Upper lobe of left lung (tissue), 6 donors: ENCODE results near the gene DOCK8. TPM values are rescaled to one million over a fixed set of nuclear protein-coding genes. Genes with fewer than 3 reads are reported as not detected.

Source experiments
- ATAC-seq, 2 donors: fragments of 200-7000 bp; cut with Tn5 transposase; one replicate each; pipeline ENCODE4 v1.9.1; 2022; ENCODE audit warnings: mild to moderate bottlenecking in 2 of 2, moderate library complexity in 2 of 2; ENCODE audit not compliant: low FRiP score in 2 of 2
- DNase-seq, 2 donors: peaks; one replicate each; pipeline ENCODE4 v3.0.0-alpha.2; 2019 to 2020
- H3K27ac ChIP-seq, 4 donors: fragments of 200-600 bp; sonication (generic); one replicate each; pipeline ENCODE4 v1.5.1; 2016 to 2019
- H3K27me3 ChIP-seq, 4 donors: fragments of 200-600 bp; sonication (generic); one replicate each; pipeline ENCODE4 v1.5.1; 2017 to 2019
- H3K36me3 ChIP-seq, 4 donors: fragments of 200-600 bp; sonication (generic); one replicate each; pipeline ENCODE4 v1.5.1; 2016 to 2019
- H3K4me1 ChIP-seq, 4 donors: fragments of 200-600 bp; sonication (generic); one replicate each; pipeline ENCODE4 v1.5.1; 2018 to 2019
- H3K4me3 ChIP-seq, 4 donors: fragments of 200-600 bp; sonication (generic); one replicate each; pipeline ENCODE4 v1.5.1; 2017 to 2019; ENCODE audit warnings: mild to moderate bottlenecking in 2 of 4, moderate library complexity in 1 of 4
- H3K9me3 ChIP-seq, 4 donors: fragments of 200-600 bp; sonication (generic); one replicate each; pipeline ENCODE4 v1.5.1; 2018 to 2019
- CTCF ChIP-seq, 6 experiments: fragments of 450-650 bp in 4 of 6; fragments of 200-600 bp in 2 of 6; sonication (generic) in 2 of 6; IDR thresholded peaks; one replicate each; pipeline ENCODE4 v1.5.1; 2016 to 2019; ENCODE audit warnings: antibody characterized with exemption in 6 of 6
- EP300 ChIP-seq, 4 donors: sonication (generic); formaldehyde crosslinking; IDR thresholded peaks; one replicate each; pipeline ENCODE4 v1.5.1; 2017; ENCODE audit warnings: antibody characterized with exemption in 4 of 4, control low read depth in 2 of 4
- POLR2A ChIP-seq, 4 donors: fragments of 450-650 bp; IDR thresholded peaks; one replicate each; pipeline ENCODE4 v1.5.1; 2016 to 2017; ENCODE audit warnings: antibody characterized with exemption in 4 of 4, mild to moderate bottlenecking in 2 of 4
- POLR2AphosphoS5 ChIP-seq, 2 donors: sonication (generic); formaldehyde crosslinking; IDR thresholded peaks; one replicate each; pipeline ENCODE4 v1.5.1; 2017; ENCODE audit warnings: antibody characterized with exemption in 2 of 2
- WGBS, 2 donors: methylation state at CpG; one replicate each; pipeline ENCODE4 v1.1.5; 2017 to 2018; 5-methylcytosine and 5-hydroxymethylcytosine counted together
- total RNA-seq, 6 donors: library from RNA; depleted of rRNA in 4 of 6; stranded (reverse); fragments of >200 nt in 4 of 6; gene quantifications; one replicate each; pipeline versions ENCODE4 v1.1.0 to v1.2.1, GENCODE V29; 2016 to 2021
- donor health status: DM: no; HTN: no; CAD: no; lungs with moderate emphysema.
- donor health status: DM: no; HTN: yes; CAD: no; lungs with severe emphysema.

Gene DOCK8
- total RNA-seq, 6 donors from 2014 or later: 44.7 to 103 (median 74.6) TPM

DNA sequence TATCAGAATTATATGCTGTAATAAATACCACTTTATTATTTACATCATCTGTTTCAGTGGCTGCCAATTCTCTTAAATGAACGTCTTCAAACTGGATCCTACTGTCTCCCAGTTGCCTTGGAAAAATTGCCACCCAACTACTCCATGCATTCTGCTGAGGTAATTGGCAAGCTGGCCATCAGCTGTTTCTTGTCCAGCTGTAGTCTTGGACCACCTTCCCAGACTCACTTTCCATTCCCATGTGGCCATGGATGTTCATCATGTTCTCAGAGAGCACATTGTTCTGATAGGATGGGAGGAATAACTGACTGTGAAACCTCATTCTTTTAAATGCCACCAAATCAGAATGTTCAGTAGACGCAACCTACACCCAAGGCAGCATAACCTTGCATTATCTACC is 157.5 kb downstream of the DOCK8 start:
- no peak for DNase-seq
- Histone ChIP-seq H3K4me1 (peaks cover 0 to 6% (median 0%) of the 10 kb centered on the region in 4 donors), H3K4me3 (no peak overlapping the region), H3K9me3 (no peaks in the 10 kb centered on the region), H3K27me3 (no peaks in the 10 kb centered on the region), H3K27ac (no peak overlapping the region), H3K36me3 (peaks cover 0 to 39% (median 21%) of the 10 kb centered on the region in 4 donors)
- no peak for ATAC-seq
- 86 to 100% methylated on average over 2 of the region's 2 CpGs for WGBS, 2 donors
- TF ChIP-seq POLR2AphosphoS5 (IDR thresholded peaks at IDR 0.05): no peak
- no peak for TF ChIP-seq POLR2A (IDR thresholded peaks at IDR 0.05)
- TF ChIP-seq EP300 (IDR thresholded peaks at IDR 0.05): no peak
- no peak for TF ChIP-seq CTCF (IDR thresholded peaks at IDR 0.05)

- Histone ChIP-seq H3K27me3 (no peaks in the 10 kb centered on the region), H3K9me3 (no peaks in the 10 kb centered on the region), H3K36me3 (peaks cover 0 to 41% (median 20%) of the 10 kb centered on the region in 4 donors), H3K4me3 (no peak overlapping the region), H3K27ac (no peak overlapping the region), H3K4me1 (peaks cover 0 to 6% (median 0%) of the 10 kb centered on the region in 4 donors)
- ATAC-seq: no peak
- DNase-seq: no peak
- 89 to 92% methylated on average over 3 of the region's 3 CpGs for WGBS, 2 donors
- no peak for TF ChIP-seq EP300 (IDR thresholded peaks at IDR 0.05)
- no peak for TF ChIP-seq POLR2AphosphoS5 (IDR thresholded peaks at IDR 0.05)
- TF ChIP-seq CTCF (IDR thresholded peaks at IDR 0.05): no peak
- TF ChIP-seq POLR2A (IDR thresholded peaks at IDR 0.05): no peak
These were observed 159.1 kb downstream of the DOCK8 start for GRCh38 chr9:373759-374206.

GRCh38 chr9:374736-375135 is 160.1 kb downstream of the DOCK8 start:
- TF ChIP-seq POLR2AphosphoS5 (IDR thresholded peaks at IDR 0.05) (no peak), EP300 (IDR thresholded peaks at IDR 0.05) (no peak), CTCF (IDR thresholded peaks at IDR 0.05) (no peak), POLR2A (IDR thresholded peaks at IDR 0.05) (no peak)
- WGBS, 2 donors: 93 to 100% methylated on average over 2 of the region's 2 CpGs
- ATAC-seq (no peak), DNase-seq (no peak)
- H3K27me3 ChIP-seq: no peaks in the 10 kb centered on the region
- peaks cover 0 to 41% (median 18%) of the 10 kb centered on the region in 4 donors for H3K36me3 ChIP-seq
- H3K27ac ChIP-seq: no peak overlapping the region
- H3K4me3 ChIP-seq: no peak overlapping the region
- peaks cover 0 to 6% (median 0%) of the 10 kb centered on the region in 4 donors for H3K4me1 ChIP-seq
- H3K9me3 ChIP-seq: no peaks in the 10 kb centered on the region

GRCh38 chr9:376115-376514 is 161.4 kb downstream of the DOCK8 start:
- TF ChIP-seq CTCF (IDR thresholded peaks at IDR 0.05): no peak
- peaks cover 0 to 39% (median 16%) of the 10 kb centered on the region in 4 donors for H3K36me3 ChIP-seq

GRCh38 chr9:378263-378662 is 163.6 kb downstream of the DOCK8 start:
- H3K4me3 ChIP-seq: no peak overlapping the region
- no peaks in the 10 kb centered on the region for H3K9me3 ChIP-seq
- H3K27me3 ChIP-seq: no peaks in the 10 kb centered on the region
- H3K4me1 ChIP-seq: peaks cover 0 to 6% (median 0%) of the 10 kb centered on the region in 4 donors
- H3K27ac ChIP-seq: no peak overlapping the region
- H3K36me3 ChIP-seq: peaks cover 0 to 35% (median 19%) of the 10 kb centered on the region in 4 donors
- TF ChIP-seq EP300 (IDR thresholded peaks at IDR 0.05) (no peak), POLR2A (IDR thresholded peaks at IDR 0.05) (no peak), CTCF (IDR thresholded peaks at IDR 0.05) (no peak), POLR2AphosphoS5 (IDR thresholded peaks at IDR 0.05) (no peak)
- DNase-seq: no peak
- ATAC-seq: no peak
- 69% methylated on average over 6 of the region's 6 CpGs for WGBS, 2 donors

More at GRCh38 chr9:376115-376514, 161.4 kb downstream of the DOCK8 start:
- Histone ChIP-seq H3K9me3 (no peaks in the 10 kb centered on the region), H3K4me3 (no peak overlapping the region), H3K27me3 (no peaks in the 10 kb centered on the region), H3K4me1 (peaks cover 0 to 6% (median 0%) of the 10 kb centered on the region in 4 donors), H3K27ac (no peak overlapping the region)
- DNase-seq (no peak), ATAC-seq (no peak)
- 73 to 76% methylated on average over 3 of the region's 3 CpGs for WGBS, 2 donors
